ENCODE results near the gene CTTNBP2NL. TPM values are rescaled to one million over a fixed set of nuclear protein-coding genes. Genes with fewer than 3 reads are reported as not detected.
"Not testable (repeated sequence)": the region's sequence is repeated elsewhere in the genome, so short reads cannot be mapped to it uniquely, and the experiment has no call there.

The CTTNBP2NL gene
- total and polyA plus RNA-seq, 2 of the 4 experiments (the other 2 are of a cell fraction), result 12.4 to 22.0 TPM

DNA sequence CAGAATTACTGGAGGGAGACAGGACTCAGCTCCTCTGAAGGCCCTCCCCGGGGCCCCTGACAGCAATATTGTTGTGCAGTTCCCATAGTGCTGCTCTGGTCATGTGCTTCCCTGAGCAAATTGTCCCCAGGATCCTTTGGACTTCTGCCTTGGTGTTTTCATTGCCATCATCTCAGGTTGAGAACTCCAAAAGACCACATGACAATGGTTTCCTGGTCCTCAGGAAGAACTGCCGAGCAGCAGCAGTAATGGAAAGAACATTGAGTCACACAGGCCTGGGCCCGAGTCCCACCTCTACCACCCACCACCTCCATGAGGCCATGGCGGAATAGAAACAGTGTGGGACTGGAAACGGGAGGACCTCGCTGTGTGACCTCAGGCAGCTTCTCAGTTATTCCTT lies 6.3 kb upstream of the CTTNBP2NL start:
- no peak overlapping the region for H3K4ac ChIP-seq (ENCODE audit: low read depth, low read length)
- no peak overlapping the region for H4K5ac ChIP-seq (ENCODE audit: low read depth, low read length)
- no peaks in the 10 kb centered on the region for H3K9me3 ChIP-seq (ENCODE audit: control insufficient read depth, insufficient read depth, low read length)
- H2BK20ac ChIP-seq (ENCODE audit: low read depth, low read length), result no peak overlapping the region
- no peak overlapping the region for H3K27ac ChIP-seq (ENCODE audit: insufficient read depth, low read length)
- H3K79me1 ChIP-seq (ENCODE audit: low read depth in 1 of 2, low read length in 2 of 2), result peaks cover 4 to 16% of the 10 kb centered on the region in 2 experiments; a peak in 3 of 4 replicates
- no peak overlapping the region for H3K18ac ChIP-seq (ENCODE audit: low read depth, low read length)
- H3K9me1 ChIP-seq (ENCODE audit: insufficient read depth, low read length), result peaks cover 4% of the 10 kb centered on the region
- H3K4me3 ChIP-seq (ENCODE audit: insufficient read depth, low read depth, low read length), result no peak overlapping the region
- H3K14ac ChIP-seq (replicated peaks; ENCODE audit: low read depth, low read length), result no peak overlapping the region
- dilution Hi-C loops (cut with HindIII; ENCODE audit: low sequenced_read_pairs, unreplicated experiment) (no loop called here), intact Hi-C loops (cut with micrococcal nuclease) (no loop called here), in situ Hi-C loops (cut with MboI; ENCODE audit: low sequenced_read_pairs) (loop anchor here (5.0 kb wide), 3 partner anchors 73 to 318 kb away; partner anchors contain the start of genes CAPZA1, RHOC and ST7L)
- no peak overlapping the region for H2AK9ac ChIP-seq (replicated peaks; ENCODE audit: low read depth, low read length, poor library complexity)
- ChIA-PET POLR2A (ENCODE audit: unreplicated experiment) (no interaction called here), CTCF (interaction anchor here (1.0 to 1.3 kb wide), 3 partner anchors 11 to 318 kb away, joined by 3 to 4 read pairs (median 3); no protein-coding TSS in a partner anchor)
- no peak overlapping the region for H2BK15ac ChIP-seq (ENCODE audit: low read depth, low read length)
- no peak overlapping the region for H2BK5ac ChIP-seq (ENCODE audit: low read depth, low read length, poor library complexity, severe bottlenecking)
- no peaks in the 10 kb centered on the region for H3K36me3 ChIP-seq (ENCODE audit: control insufficient read depth, insufficient read depth, low read length)
- H4K91ac ChIP-seq (ENCODE audit: insufficient read depth, low read depth, low read length), result no peak overlapping the region
- BruUV-seq (replicated peaks), result no TSS peak
- H3K23ac ChIP-seq (ENCODE audit: low read depth, low read length), result no peak overlapping the region
- no CpG with 5 or more reads among the region's 6 CpGs for WGBS, 2 experiments (ENCODE audit: extremely low coverage in 2 of 2, insufficient read length in 1 of 2)
- peaks cover 5% of the 10 kb centered on the region for H3K27me3 ChIP-seq (ENCODE audit: control insufficient read depth, insufficient read depth, low read length)
- ATAC-seq (ENCODE audit: low read depth) (no peak), DNase-seq (no peak)
- H4K8ac ChIP-seq (ENCODE audit: low read depth in 2 of 2, low read length in 2 of 2), result no peak overlapping the region
- H2AFZ ChIP-seq (replicated peaks; ENCODE audit: low read length, poor library complexity), result peak overlapping the region; percentile 37
- H3K4me2 ChIP-seq (ENCODE audit: low read depth, low read length), result no peak overlapping the region
- peak overlapping the region; percentile 41; the same call in 1 of the 2 replicates for H2BK120ac ChIP-seq (ENCODE audit: low read depth, low read length)
- H2AK5ac ChIP-seq (ENCODE audit: low read depth, low read length), result peak overlapping the region; percentile 35; the same call in 1 of the 2 replicates
- TF ChIP-seq RCOR1 (IDR thresholded peaks at IDR 0.05; ENCODE audit: insufficient replicate concordance, low read length), result no peak
- TF ChIP-seq RFX5 (IDR thresholded peaks at IDR 0.05; ENCODE audit: low read depth, low read length), result no peak
- TF ChIP-seq SMC3 (IDR thresholded peaks at IDR 0.05; ENCODE audit: low read depth, low read length), result no peak
- TF ChIP-seq, protein P1, sequence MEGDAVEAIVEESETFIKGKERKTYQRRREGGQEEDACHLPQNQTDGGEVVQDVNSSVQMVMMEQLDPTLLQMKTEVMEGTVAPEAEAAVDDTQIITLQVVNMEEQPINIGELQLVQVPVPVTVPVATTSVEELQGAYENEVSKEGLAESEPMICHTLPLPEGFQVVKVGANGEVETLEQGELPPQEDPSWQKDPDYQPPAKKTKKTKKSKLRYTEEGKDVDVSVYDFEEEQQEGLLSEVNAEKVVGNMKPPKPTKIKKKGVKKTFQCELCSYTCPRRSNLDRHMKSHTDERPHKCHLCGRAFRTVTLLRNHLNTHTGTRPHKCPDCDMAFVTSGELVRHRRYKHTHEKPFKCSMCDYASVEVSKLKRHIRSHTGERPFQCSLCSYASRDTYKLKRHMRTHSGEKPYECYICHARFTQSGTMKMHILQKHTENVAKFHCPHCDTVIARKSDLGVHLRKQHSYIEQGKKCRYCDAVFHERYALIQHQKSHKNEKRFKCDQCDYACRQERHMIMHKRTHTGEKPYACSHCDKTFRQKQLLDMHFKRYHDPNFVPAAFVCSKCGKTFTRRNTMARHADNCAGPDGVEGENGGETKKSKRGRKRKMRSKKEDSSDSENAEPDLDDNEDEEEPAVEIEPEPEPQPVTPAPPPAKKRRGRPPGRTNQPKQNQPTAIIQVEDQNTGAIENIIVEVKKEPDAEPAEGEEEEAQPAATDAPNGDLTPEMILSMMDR (conservative IDR thresholded peaks at IDR 0.05; ENCODE audit: low read depth, low read length), result no peak
- no peak for TF ChIP-seq CEBPB (IDR thresholded peaks at IDR 0.05; ENCODE audit: low read depth, low read length)
- peaks cover 5% of the 10 kb centered on the region for H3K4me1 ChIP-seq (ENCODE audit: control insufficient read depth, insufficient read depth, low read length)
- H3K9ac ChIP-seq (ENCODE audit: low read depth, low read length), result no peak overlapping the region
- H3K56ac ChIP-seq (ENCODE audit: extremely low read depth, insufficient read depth, low read length), result no peak overlapping the region
- no peaks in the 10 kb centered on the region for H4K20me1 ChIP-seq (ENCODE audit: insufficient read depth, low read length)

DNA sequence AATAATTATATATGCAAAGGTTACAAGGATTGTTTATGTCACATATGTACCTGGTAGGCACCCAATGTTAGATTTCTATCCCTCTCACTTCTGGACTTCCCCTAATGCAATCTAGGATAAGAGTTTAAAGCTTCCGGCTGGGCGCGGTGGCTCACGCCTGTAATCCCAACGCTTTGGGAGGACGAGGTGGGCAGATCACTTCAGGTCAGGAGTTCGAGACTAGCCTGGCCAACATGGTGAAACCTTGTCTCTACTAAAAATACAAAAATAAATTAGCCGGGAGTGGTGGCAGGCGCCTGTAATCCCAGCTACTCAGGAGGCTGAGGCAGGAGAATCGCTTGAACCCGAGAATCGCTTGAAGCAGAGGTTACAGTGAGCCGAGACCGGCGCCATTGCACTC lies 5.7 kb upstream of the CTTNBP2NL start:
- H3K23ac ChIP-seq (ENCODE audit: low read depth, low read length); H4K8ac ChIP-seq (ENCODE audit: low read depth in 2 of 2, low read length in 2 of 2); POLR2A ChIA-PET (ENCODE audit: unreplicated experiment); H3K4me2 ChIP-seq (ENCODE audit: low read depth, low read length); H2AK9ac ChIP-seq (replicated peaks; ENCODE audit: low read depth, low read length, poor library complexity); H3K4me3 ChIP-seq (ENCODE audit: insufficient read depth, low read depth, low read length); H2BK120ac ChIP-seq (ENCODE audit: low read depth, low read length); H3K36me3 ChIP-seq (ENCODE audit: control insufficient read depth, insufficient read depth, low read length); dilution Hi-C loops (cut with HindIII; ENCODE audit: low sequenced_read_pairs, unreplicated experiment); H3K14ac ChIP-seq (replicated peaks; ENCODE audit: low read depth, low read length); intact Hi-C loops (cut with micrococcal nuclease); H3K4ac ChIP-seq (ENCODE audit: low read depth, low read length); H3K27me3 ChIP-seq (ENCODE audit: control insufficient read depth, insufficient read depth, low read length); H2AFZ ChIP-seq (replicated peaks; ENCODE audit: low read length, poor library complexity); H3K56ac ChIP-seq (ENCODE audit: extremely low read depth, insufficient read depth, low read length); BruUV-seq (replicated peaks); DNase-seq; ATAC-seq (ENCODE audit: low read depth); H2AK5ac ChIP-seq (ENCODE audit: low read depth, low read length); H3K27ac ChIP-seq (ENCODE audit: insufficient read depth, low read length); H3K9me1 ChIP-seq (ENCODE audit: insufficient read depth, low read length); H2BK15ac ChIP-seq (ENCODE audit: low read depth, low read length); H4K20me1 ChIP-seq (ENCODE audit: insufficient read depth, low read length); H3K9me3 ChIP-seq (ENCODE audit: control insufficient read depth, insufficient read depth, low read length); H4K91ac ChIP-seq (ENCODE audit: insufficient read depth, low read depth, low read length); H3K9ac ChIP-seq (ENCODE audit: low read depth, low read length); H4K5ac ChIP-seq (ENCODE audit: low read depth, low read length); H2BK20ac ChIP-seq (ENCODE audit: low read depth, low read length); H3K18ac ChIP-seq (ENCODE audit: low read depth, low read length); H3K4me1 ChIP-seq (ENCODE audit: control insufficient read depth, insufficient read depth, low read length); H2BK5ac ChIP-seq (ENCODE audit: low read depth, low read length, poor library complexity, severe bottlenecking): not testable (repeated sequence)
- peaks cover 6 to 21% of the 10 kb centered on the region in 2 experiments; a peak in 3 of 4 replicates for H3K79me1 ChIP-seq (ENCODE audit: low read depth in 1 of 2, low read length in 2 of 2)
- CTCF ChIA-PET, result interaction anchor here (0.6 to 2.6 kb wide), 15 partner anchors 11 to 318 kb away, joined by 3 to 14 read pairs (median 4); partner anchors contain the start of genes MOV10 and ST7L
- no CpG with 5 or more reads among the region's 15 CpGs for WGBS, 2 experiments (ENCODE audit: extremely low coverage in 2 of 2, insufficient read length in 1 of 2)
- in situ Hi-C loops (cut with MboI; ENCODE audit: low sequenced_read_pairs), result loop anchor here (5.0 kb wide), 3 partner anchors 72 to 317 kb away; partner anchors contain the start of genes CAPZA1, RHOC and ST7L
